Measurements from ENCODE around the gene DUOX1.
A peak's percentile ranks its signal among the peaks of the same experiment; 100 is the strongest.
"Not testable (repeated sequence)": the region's sequence is repeated elsewhere in the genome, so short reads cannot be mapped to it uniquely, and the experiment has no call there.

DUOX1 gene

DNA sequence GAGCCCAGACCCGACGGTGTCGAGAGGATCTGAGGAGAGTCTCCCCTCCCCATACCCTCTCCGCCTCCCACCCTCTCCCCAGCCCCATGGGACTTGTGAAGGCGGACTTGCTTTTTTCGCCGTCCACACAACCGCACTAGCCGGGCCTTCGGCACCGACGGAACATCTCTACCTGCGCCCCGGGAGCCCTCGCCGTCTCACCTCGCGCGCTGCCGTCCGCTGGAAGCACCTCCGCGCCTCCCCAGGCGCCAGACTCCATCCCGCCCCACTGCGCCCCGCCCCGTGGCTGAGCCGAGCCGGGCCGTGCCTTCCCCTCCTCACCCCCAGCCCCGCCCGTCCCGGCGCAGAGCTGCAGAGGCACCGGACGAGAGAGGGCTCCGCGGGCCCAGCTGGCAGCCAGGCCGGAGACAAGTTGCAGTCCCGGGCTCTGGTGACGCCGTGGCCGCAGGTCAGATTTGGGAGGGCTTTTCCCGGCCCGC, at the start of gene DUOX1, which contains the start of gene DUOXA1:
TSS of gene DUOX1 (plus strand) at position 344 of the 479 bp plus-strand sequence. CDS start 1,973 bp downstream, outside the sequence.
TSS of gene DUOXA1 (minus strand) at position 229 of the 479 bp plus-strand sequence. CDS start 6,865 bp downstream, outside the sequence.
- no peak for DNase-seq

DNA sequence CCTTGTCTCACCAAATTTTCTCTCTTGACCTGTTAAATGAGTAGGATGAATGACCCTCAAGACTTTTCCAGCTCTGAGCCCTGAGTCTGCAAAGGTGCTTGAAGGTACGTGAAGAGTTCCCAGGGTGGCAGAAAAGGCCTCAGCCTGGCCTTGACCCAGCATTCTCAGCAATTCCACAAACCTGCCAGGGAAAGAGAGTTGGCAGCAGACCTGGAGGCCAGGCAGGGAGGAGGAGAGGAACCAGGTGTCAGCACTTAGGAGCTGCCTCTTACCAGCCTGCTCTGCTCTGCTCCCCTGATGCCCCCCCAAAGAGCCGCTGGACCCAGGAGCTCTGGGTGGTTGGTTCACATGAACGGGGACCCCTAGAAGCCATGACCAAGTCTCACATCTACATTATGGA, 49.2 kb upstream of the DUOX1 start:
- not testable (repeated sequence) for DNase-seq

DNA sequence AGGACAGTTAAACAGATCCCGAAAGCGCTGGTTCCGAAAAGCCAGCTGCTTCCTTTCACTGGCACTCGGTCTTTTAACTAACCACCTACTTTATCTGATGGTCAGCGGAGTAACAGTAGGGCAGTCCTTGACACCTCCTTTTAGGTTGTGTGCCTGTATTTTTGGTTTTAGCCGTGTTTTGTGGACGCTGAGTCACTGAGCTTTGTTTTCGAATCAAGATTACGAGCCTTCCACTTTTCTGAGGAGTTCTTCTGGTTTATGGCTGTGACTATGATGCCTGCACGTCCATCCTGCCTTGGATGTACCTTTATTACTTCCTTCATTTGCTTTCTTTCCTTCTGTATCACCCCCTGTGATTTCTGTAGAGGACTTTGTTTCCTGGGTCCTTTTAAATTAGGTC, 47.4 kb upstream of the DUOX1 start:
- not testable (repeated sequence) for DNase-seq

DNA sequence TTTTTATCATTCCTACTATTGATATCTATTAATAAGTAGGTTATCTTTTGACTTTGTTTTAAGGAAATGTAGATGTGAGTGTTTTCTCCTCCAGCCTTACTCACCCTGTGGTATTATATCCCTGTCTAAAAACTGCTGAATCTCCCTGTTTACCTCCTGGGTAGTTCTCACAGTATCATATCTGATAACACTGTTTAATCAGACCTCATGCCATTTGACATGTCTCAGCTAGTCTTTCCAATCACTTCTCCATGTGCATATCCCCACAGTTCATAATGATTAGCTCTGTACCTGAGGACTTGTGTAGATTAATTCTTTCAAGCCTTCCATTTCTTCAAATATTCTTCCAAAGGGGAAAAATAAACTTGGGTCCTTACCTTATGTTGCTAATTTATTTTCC, 46.6 kb upstream of the DUOX1 start:
- DNase-seq, result no peak

DNA sequence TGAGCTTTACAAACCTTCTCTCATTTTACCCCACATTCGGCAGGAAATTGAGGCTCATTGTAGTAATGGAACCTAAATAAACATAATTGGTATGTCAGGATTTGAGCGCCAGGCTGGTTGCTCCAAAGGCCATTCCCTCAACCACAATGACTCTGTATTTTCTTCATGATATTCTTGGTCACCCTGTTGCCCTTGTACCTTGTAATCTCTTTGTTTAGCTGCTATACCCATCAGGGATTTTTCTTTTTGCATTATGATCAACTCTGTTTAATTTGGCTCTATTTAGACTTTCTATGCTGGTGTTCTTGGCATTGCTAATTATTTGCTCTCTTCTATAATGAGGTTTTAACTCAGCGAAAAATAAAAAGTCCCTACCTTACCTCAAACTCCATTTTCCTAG, 45.6 kb upstream of the DUOX1 start:
- DNase-seq, result no peak

DNA sequence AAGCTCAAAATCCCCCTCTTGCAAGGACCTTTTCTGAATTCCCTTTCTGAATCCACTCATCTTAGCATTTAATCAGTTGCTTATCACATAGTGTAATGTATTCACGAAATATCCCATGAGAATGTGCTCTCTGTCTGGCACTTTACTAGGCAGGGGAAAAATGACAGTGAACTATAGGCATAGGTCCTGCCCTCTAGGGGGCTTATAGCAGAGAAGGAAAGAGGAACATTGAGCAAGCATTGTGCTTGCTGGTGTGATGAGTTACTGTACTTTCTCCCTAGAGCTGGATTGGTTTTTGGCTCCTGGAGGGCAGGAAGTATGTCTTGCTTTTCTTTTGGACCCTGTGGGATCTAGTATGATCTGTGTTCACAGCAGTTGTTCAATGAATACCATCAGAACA, 42.3 kb upstream of the DUOX1 start:
- peak; percentile 15 for DNase-seq

DNA sequence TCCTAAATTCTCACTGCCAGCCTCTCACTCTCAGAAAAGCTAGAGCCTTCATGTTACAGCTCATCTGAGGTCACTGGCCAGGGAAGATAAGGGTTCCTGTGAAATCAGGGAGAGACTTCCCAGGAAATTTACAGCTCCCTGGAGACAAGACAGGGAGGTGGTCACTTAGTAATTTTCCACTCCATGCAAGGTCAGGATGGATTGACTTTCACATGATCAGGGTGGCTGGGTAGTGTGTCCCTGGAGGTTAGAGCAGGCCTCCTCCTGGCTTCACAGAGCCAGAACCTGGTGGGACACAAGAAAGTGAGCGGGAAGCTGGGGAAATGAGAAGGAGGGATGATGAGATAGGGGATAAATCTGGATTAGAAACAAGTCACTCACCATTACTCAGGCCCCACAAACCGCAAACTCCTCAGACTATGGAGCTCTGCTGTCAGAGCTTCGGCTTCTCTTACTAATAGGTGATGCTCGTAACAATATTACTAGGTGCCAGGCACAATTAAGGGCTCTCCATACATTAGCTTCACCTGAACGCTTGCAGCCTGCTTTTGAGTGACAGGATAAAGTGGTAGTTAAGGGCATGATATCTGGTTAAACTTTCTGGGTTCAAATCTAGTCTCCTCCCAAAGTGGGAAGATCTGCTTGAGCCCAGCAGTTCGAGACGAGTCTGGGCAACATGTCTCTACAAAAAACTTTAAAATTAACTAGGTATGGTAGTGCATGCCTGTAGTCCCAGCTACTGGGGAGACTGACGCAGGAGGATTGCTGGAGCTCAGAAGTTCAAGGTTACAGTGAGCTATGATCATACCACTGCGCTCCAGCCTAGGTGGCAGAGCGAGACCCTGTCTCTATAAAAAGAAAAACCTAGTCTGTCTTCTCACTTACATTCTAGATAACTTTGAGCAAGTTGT, 40.7 kb upstream of the DUOX1 start:
- no peak for DNase-seq

DNA sequence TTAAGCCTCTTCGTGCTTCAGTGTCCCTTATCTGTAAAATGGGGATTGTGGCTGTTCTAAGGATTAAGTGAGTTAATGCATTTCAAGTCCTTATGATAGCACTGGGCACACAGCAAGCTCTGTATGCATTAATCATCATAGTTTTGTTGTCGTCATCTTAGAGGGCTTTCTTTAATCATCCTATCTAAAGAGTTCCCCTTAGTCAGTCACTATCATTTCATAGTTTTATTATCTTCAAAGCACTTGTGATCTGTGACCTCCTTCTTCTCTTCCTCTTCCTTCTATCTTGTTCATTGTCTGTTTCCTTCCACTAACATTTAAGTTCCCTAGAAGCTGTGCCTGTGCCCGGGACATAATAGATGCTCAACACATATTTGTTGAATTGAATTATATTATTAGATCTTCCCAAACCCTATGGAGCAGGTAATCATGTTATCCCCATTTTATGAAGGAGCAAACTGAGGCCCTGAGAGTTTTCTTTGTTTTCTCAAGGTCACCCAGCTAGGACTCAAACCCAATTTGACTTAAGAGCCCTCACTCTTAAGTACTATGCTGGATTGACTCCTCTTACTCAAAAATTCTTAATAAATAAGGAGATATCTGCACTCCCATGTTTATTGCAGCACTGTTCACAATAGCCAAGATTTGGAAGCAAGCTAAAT, 40.0 kb upstream of the DUOX1 start:
- DNase-seq, result no peak

DNA sequence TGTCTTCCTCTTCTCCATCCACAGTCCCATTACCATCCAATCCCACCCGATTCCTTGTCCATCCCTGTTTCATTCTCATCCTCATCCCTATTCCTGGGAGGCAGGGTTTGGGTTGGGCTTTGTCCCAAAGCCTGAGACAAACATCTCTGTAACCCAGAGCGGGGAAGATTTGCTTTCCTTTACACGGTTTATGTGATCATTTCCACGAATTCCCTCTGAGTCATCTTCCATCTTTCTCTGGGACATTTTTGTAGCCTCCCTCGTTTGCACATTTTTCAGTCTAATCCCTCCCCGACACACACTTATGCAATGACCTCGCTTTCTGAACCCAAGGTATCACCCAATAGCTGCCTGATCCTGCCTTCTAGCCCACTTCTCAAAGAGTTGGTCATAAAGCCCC, 38.6 kb upstream of the DUOX1 start:
- DNase-seq, result no peak

DNA sequence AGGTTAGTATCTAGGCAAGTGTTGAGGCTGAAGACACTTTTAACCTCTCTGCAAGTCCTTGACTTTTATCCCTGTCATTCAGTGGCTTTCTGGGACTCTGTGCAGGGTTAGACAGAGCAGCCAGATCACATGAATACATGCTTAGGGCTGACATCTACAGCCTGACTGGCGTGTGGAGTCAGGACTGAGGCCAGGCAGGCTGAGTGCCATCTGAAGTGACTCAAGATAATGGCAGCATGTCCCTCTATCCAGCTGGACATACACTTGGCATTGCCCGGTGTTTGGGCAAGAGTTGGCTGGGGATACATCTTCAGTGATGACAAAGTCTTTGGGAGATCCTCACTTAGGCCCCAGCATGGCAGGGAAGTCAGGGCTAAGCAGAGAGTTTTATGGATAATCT, 38.2 kb upstream of the DUOX1 start:
- no peak for DNase-seq

DNA sequence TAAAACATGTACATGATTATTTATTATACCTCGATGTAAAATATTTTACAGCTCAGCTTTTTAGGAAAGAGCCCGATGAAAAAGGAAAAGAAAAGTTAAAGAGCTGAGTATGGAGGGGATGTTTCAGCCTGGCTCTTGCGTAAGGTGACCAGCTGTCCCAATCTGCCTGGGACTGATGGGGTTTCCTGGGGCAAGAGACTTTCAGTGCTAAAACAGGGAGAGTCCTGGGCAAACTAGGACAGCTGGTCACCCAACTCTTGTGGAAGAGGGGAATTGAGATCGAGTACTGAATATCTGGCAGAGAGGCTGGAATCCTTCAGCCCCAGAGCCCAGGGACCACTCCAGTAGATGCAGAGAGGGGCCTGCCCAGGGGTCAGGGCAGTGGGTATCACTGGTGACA, 36.8 kb upstream of the DUOX1 start:
- no peak for DNase-seq

DNA sequence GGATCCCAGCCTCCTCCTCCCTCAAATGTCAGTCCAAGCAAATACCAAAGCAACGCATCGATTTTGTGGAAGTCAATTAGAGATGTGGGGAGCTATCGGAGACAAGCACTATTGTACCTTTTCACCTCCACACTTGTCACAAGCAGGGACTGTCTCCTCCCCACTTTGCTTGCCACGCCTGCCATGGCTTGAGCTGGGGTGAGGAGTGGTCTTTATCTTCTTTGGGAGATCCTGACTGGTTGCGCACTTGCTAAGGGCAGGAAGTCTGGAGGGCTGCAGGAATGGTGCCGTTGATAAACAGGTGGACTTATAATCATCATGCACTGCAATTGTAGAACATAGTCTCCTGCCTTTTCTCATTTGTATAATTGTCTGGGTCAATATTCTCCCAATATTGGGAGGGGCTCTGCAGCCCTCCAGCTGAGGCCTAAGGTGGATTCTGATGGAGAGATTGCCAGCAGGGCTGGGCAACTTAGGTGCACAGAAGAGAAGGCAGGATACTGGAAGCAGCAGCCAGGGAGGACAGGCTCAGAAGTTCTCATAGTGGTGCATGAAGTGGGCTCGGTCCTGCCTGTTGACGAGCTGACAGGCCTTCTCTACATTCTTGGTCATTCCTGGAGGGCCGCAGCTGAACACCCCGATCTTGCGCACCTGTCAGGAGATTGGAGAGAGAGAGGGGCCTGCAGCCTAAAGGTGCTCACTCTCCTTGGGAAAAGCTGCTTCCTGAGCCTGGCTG, 36.0 kb upstream of the DUOX1 start:
- no peak for DNase-seq

DNA sequence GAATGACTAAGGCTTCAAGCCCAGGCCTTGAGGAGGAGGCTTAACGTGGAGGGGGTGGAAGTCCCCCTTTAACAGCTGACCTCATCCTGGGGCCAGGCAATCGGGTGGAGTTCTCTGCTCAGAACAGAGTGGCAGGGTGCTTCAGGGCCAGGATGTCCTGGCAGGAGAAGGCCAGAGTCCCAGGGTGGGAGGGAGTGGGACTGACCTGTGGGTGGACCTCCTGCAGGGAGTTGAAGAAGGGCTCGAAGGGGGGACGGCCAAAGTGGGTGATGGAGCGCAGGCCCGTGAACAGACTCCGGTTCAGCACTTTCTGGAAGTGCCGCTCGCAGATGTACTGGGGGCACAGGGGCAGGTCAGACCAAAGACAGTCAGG, 35.5 kb upstream of the DUOX1 start:
- DNase-seq, result no peak

DNA sequence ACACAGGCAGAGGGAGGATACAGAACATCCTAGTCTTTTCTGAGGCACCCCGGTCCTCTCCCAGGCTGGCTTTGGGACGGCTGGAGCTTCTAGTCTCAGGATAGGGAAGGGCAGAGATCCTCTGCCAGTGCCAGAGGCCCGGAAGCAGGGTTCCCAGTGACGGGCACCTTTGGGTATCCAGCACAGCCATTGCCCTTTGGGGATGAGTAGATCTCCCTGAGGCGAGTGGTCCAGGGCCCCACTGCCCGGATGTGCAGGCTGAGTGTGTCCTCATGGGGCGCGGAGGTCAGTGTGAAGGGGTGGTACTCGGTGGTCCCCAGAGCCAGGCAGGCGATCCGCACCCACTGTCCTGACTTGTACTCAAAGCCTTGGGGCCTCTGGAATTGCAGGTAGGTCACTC, 34.1 kb upstream of the DUOX1 start:
- DNase-seq, result no peak

DNA sequence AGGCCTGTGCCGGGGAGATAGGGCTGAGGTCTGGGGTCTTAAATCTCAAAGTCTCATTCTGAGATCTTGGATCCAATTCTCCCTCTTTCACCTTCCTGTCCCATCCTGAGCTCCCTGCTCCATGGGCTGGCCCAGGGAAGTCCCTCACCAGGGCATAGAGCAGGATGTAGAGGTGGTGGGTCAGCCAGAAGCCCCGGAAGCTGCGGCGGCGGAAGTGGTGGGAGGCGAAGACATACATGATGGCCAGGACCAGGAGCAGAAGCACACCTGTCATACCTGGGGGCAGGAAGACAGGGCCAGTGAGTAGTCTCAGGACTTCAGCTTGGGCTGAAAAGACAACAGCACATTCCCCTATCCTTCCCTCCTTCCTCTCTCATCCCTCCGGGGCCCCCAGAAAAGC, 32.3 kb upstream of the DUOX1 start:
- no peak for DNase-seq

DNA sequence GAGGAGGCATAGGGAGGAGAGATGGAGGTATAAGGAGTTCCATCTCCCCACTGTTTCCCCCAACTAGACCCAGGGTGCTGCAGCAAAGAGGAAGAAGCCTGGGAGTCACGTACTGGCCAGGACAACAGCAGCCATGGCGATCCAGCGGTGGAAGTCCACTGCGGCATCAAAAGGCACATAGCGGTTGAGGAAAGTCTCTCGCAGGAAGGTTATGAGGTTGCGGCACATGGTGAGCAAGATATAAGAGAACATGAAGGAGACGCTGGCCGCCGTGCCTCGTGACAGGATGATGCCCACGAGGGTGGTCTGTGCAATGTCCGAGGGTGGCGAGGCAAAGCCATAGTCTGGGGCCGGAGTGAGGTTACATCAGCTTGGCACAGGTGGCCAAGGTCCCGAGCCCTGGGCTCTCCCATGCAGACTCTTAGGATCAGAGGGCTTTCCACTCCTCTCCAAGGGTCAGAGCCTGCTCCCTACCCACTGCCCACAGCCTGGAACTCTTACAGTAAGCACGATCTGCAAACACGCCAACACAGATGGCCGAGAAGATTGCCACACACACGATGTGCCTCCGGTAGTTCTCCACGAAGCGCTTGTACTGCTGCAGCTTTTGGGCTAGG, 30.1 kb upstream of the DUOX1 start:
- no peak for DNase-seq

DNA sequence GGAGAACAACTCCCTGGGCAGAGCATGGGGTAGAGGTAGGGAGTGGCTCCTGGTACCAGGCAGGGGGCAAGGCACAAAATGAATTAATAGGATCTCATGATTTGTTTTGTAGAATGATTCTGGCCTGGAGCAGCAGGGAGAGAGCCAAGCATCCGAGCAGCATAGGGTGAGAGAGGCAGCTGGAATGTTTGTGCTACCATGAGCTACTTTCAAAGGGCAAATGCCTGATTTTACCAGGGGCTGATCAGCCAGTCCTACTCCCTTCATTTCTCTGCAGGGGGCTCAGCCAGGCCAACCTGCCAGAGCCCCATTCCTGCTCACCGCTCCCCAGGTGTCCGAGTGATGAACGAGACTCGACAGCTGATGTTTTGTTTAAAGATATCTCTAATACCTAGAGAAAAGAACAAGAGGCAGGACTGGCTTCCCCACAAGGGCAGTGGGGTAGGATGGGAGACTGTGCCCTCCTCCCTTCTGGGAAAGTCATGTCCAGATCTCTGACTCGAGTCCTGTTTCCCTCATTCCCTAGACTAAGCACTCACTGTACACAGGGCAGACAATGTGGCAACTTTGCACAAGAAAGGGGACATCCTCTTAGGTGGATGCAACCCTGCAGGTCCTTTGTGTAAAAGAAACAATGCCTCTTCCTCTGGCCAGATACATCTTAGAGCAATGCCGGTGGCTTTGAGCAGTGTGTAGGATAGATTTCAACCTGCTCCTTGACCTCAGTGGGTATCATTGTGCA, 28.7 kb upstream of the DUOX1 start:
- no peak for DNase-seq

DNA sequence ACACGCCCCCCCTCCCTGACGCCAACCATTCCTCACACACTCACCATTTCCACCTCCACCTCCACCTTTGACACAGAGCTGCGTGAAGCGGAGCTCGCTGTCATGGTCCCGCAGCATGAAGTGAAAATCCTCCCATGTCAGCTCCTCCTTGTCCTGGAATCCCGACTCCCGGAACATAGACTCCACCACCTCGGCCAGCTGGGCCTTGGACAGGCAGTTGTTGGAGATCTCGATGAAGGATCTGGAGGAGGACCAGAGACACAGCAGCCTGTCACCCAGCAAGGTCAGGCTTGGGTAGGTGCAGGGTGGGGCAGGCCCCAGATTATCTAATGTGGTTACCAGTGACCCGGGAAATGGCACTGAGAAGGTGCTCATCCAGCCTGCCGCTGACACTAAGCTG, 28.0 kb upstream of the DUOX1 start:
- no peak for DNase-seq

DNA sequence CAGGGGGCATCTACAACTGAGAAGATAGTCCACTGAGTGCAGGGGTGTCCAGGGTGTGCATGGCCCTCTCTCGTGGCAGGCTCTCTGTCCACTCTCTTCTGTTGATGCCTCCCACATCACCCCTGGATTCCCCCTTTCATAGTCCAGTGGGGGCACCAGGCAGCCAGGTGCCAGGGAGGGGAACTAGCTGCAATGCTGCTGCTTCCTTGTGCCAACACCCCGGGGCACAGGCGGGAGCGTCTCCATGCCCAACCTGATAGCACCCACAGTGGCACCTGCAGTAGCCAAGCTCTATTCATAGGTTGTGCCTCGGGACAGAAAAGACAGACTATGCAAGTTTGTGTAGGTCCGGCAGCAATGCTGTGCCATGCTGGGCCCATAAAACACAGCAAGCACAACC, 27.6 kb upstream of the DUOX1 start:
- DNase-seq, result no peak

DNA sequence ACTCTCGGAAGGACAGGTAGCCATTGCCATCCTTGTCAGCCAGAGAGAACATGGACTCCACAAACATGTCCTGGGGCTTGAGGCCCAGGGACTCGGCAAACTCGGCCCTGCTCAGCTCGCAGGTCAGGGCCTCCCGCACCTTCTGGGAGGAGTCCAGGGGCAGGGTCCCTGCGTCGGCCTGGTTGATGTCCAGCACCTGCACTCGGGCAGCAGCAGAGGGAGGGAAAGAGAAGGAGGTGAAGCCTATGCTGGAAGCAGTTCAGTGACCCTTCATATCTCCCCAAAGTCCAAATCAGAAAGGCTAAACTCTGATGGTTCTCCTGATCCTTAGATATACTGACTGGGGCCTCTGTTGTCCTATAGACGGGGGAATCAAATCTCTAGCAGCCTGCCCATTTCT, 25.6 kb upstream of the DUOX1 start:
- not testable (repeated sequence) for DNase-seq

DNA sequence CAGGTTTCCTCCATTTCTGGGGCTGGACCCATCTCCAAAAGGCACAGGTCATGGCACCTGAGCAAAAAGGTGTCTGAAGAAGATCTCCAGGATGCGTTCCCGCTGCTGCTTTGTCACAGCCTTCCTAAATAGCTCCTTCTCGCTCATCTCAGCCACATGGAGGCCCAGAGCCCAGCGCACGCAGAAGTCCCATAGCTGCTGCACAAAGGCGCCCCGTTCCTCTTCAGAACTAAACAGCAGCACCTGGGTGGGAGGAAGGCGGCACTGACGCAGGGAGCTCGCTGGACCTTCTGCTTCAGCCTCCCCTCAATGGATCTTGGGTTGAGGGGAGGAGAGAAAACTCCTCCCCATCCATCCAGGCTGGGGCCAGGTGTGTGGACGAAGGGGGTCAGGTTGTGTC, 24.2 kb upstream of the DUOX1 start:
- DNase-seq, result no peak

Data from MV-4-11 (cell line).